Stimulated activated CD8-positive, alpha-beta memory T cell treated with anti-CD3 and anti-CD28 coated beads, Interleukin-12 subunit alpha, Interleukin-12 subunit beta, amount 100 ng/mL, for 4 hours (primary cell): ENCODE measurements around the gene SCARB1.

Source experiments
- DNase-seq: peaks from one replicate; pipeline ENCODE4 v3.0.0-alpha.2; 2020; ENCODE audit warnings: low read depth

SCARB1 gene

GRCh38 chr12:124862768-124863415 is 772 bp downstream of the SCARB1 start:
- no peak for DNase-seq

GRCh38 chr12:124861898-124862676 is 1.6 kb downstream of the SCARB1 start:
- no peak for DNase-seq

GRCh38 chr12:124861492-124861891 is 2.2 kb downstream of the SCARB1 start:
- no peak for DNase-seq

- no peak for DNase-seq
These were observed 5.7 kb downstream of the SCARB1 start for GRCh38 chr12:124857921-124858461.

- no peak for DNase-seq
These were observed 6.9 kb downstream of the SCARB1 start for GRCh38 chr12:124856842-124857178.

GRCh38 chr12:124856132-124856841 is 7.4 kb downstream of the SCARB1 start:
- DNase-seq, result no peak

- no peak for DNase-seq
These were observed 8.2 kb downstream of the SCARB1 start for GRCh38 chr12:124855275-124855957.

GRCh38 chr12:124854637-124855184 is 9.0 kb downstream of the SCARB1 start:
- no peak for DNase-seq

- no peak for DNase-seq
These were observed 9.7 kb downstream of the SCARB1 start for GRCh38 chr12:124853781-124854636.

- no peak for DNase-seq
These were observed 10.7 kb downstream of the SCARB1 start for GRCh38 chr12:124852911-124853427.

GRCh38 chr12:124852329-124852831 is 11.3 kb downstream of the SCARB1 start:
- no peak for DNase-seq

- DNase-seq, result no peak
These were observed 12.3 kb downstream of the SCARB1 start for GRCh38 chr12:124851342-124851741.

GRCh38 chr12:124849382-124849781 is 14.3 kb downstream of the SCARB1 start:
- no peak for DNase-seq

- no peak for DNase-seq
These were observed 14.9 kb downstream of the SCARB1 start for GRCh38 chr12:124848621-124849380.

GRCh38 chr12:124847113-124848074 is 16.3 kb downstream of the SCARB1 start:
- DNase-seq, result no peak

GRCh38 chr12:124844411-124845397 is 19.0 kb downstream of the SCARB1 start:
- no peak for DNase-seq

GRCh38 chr12:124842800-124843510 is 20.7 kb downstream of the SCARB1 start:
- DNase-seq, result no peak
